Stomach smooth muscle (tissue), 2 donors: ENCODE measurements around the gene CNTROB.

Source experiments
- H3K27ac ChIP-seq: one replicate; pipeline ENCODE4 v1.7.0; 2013; ENCODE audit warnings: mild to moderate bottlenecking, low read length, inconsistent platforms
- H3K27me3 ChIP-seq, 2 donors: one replicate each; pipeline ENCODE4 v1.7.0; 2013; ENCODE audit warnings: low read length in 2 of 2; ENCODE audit not compliant: insufficient read depth in 2 of 2, control insufficient read depth in 1 of 2
- H3K36me3 ChIP-seq, 2 donors: one replicate each; pipeline ENCODE4 v1.7.0; 2013; ENCODE audit warnings: low read length in 2 of 2; ENCODE audit not compliant: control insufficient read depth in 2 of 2, insufficient read depth in 2 of 2
- H3K4me1 ChIP-seq: one replicate; pipeline ENCODE4 v1.7.0; 2013; ENCODE audit warnings: low read length; ENCODE audit not compliant: control insufficient read depth, insufficient read depth
- H3K4me3 ChIP-seq, 2 donors: one replicate each; pipeline ENCODE4 v1.7.0; 2013; ENCODE audit warnings: low read length in 2 of 2
- H3K9ac ChIP-seq, 2 donors: one replicate each; pipeline ENCODE4 v1.7.0; 2013; ENCODE audit warnings: low read length in 2 of 2, mild to moderate bottlenecking in 1 of 2
- H3K9me3 ChIP-seq, 2 donors: one replicate each; pipeline ENCODE4 v1.7.0; 2013; ENCODE audit warnings: low read length in 2 of 2; ENCODE audit not compliant: control insufficient read depth in 2 of 2
- donor health status: healthy.
- donor health status: Pancreatic carcinoma.

CNTROB gene, protein sequence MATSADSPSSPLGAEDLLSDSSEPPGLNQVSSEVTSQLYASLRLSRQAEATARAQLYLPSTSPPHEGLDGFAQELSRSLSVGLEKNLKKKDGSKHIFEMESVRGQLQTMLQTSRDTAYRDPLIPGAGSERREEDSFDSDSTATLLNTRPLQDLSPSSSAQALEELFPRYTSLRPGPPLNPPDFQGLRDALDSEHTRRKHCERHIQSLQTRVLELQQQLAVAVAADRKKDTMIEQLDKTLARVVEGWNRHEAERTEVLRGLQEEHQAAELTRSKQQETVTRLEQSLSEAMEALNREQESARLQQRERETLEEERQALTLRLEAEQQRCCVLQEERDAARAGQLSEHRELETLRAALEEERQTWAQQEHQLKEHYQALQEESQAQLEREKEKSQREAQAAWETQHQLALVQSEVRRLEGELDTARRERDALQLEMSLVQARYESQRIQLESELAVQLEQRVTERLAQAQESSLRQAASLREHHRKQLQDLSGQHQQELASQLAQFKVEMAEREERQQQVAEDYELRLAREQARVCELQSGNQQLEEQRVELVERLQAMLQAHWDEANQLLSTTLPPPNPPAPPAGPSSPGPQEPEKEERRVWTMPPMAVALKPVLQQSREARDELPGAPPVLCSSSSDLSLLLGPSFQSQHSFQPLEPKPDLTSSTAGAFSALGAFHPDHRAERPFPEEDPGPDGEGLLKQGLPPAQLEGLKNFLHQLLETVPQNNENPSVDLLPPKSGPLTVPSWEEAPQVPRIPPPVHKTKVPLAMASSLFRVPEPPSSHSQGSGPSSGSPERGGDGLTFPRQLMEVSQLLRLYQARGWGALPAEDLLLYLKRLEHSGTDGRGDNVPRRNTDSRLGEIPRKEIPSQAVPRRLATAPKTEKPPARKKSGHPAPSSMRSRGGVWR

GRCh38 chr17:7931709-7932482, at the start of gene CNTROB, which contains the start of gene TRAPPC1:
Gene CNTROB (plus strand): TSS chr17:7932206. CDS start chr17:7933080, 874 bp downstream.
Gene TRAPPC1 (minus strand): TSS chr17:7931946. CDS start chr17:7931829, 117 bp downstream.
- Histone ChIP-seq H3K4me1 (peaks cover 30% of the 10 kb centered on the region), H3K9me3 (no peaks in the 10 kb centered on the region), H3K9ac (peak within 1 kb of the TSS; percentile 68 to 89), H3K27ac (peak within 1 kb of the TSS; percentile 77), H3K36me3 (peaks cover 10 to 11% of the 10 kb centered on the region in 2 donors), H3K4me3 (peak within 1 kb of the TSS; percentile 85 to 99), H3K27me3 (peaks cover 2 to 15% of the 10 kb centered on the region in 2 donors)

DNA sequence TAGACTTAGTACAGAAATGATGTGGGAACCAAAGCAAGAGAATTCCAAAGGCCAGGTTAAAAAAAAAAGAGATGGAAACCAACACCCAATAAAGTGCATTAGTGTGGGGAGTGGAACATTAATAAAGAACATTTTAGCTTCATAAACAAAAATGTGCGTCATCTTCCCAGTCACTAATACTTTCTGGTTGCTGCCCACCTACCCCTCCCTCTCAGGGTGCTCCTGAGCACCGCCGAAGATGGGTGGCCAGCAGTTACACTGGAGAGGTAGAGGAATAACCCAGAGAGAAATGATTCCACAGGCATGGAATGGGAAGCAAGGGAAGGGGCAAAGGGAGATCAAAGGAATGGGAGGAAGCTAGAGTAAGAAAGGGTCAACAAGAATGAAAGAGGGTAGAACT, 49.4 kb upstream of the CNTROB start:
- Histone ChIP-seq H3K27me3 (no peaks in the 10 kb centered on the region), H3K4me3 (peak overlapping the region in 1 of 2 donors; percentile 31), H3K36me3 (no peaks in the 10 kb centered on the region), H3K9ac (no peak overlapping the region), H3K27ac (no peak overlapping the region), H3K4me1 (peaks cover 22% of the 10 kb centered on the region), H3K9me3 (no peaks in the 10 kb centered on the region)

DNA sequence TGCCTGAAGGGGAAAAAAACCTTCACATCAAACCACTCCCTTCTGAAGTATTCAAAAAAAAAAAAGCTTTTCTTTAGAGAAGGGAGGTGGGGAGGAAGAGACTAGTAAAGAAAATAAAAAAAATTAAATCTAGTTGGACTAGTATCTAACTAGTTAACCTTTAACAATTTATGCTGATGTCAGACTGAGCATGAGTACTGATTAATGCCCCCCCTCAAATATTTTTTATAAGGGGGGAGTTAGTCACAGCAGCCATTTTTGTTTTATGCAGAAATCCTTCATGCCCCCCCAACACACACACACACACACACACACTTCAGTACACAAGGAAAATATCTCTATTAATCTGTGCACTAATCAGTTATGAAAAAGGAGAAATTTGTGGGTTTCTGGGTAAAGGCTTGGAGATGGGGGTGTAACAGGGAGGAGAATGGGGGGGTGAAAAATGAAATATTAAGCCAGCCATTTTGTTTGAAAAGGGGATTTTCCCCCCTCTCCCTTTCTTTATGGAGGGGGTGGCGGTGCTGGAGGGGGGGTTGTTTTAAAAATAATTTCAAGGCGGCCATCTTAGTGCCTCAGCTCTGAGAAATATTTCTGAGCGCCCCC, 48.1 kb upstream of the CNTROB start:
- Histone ChIP-seq H3K36me3 (no peaks in the 10 kb centered on the region), H3K27ac (no peak overlapping the region), H3K4me3 (no peak overlapping the region), H3K9ac (no peak overlapping the region), H3K27me3 (no peaks in the 10 kb centered on the region), H3K9me3 (no peaks in the 10 kb centered on the region), H3K4me1 (peaks cover 34% of the 10 kb centered on the region)

GRCh38 chr17:7884581-7885366, 47.2 kb upstream of the CNTROB start:
- Histone ChIP-seq H3K9ac (no peak overlapping the region), H3K9me3 (no peaks in the 10 kb centered on the region), H3K4me3 (peak overlapping the region; percentile 76 to 85), H3K36me3 (no peaks in the 10 kb centered on the region), H3K27ac (no peak overlapping the region), H3K27me3 (no peaks in the 10 kb centered on the region), H3K4me1 (peaks cover 43% of the 10 kb centered on the region)

GRCh38 chr17:7885367-7886226, 46.4 kb upstream of the CNTROB start:
- Histone ChIP-seq H3K27ac (peak overlapping the region; percentile 87), H3K36me3 (no peaks in the 10 kb centered on the region), H3K4me1 (peaks cover 48% of the 10 kb centered on the region), H3K9ac (peak overlapping the region; percentile 47 to 64), H3K27me3 (no peaks in the 10 kb centered on the region), H3K4me3 (peak overlapping the region; percentile 76 to 85), H3K9me3 (no peaks in the 10 kb centered on the region)

- no peaks in the 10 kb centered on the region for H3K9me3 ChIP-seq
- peak overlapping the region; percentile 51 to 64 for H3K9ac ChIP-seq
- H3K36me3 ChIP-seq, result peaks cover 6 to 7% of the 10 kb centered on the region in 2 donors
- H3K27ac ChIP-seq, result peak overlapping the region; percentile 87
- H3K27me3 ChIP-seq, result no peaks in the 10 kb centered on the region
- peaks cover 48% of the 10 kb centered on the region for H3K4me1 ChIP-seq
- H3K4me3 ChIP-seq, result peak overlapping the region; percentile 76 to 85
Observed at GRCh38 chr17:7886227-7887037, 45.6 kb upstream of the CNTROB start.

GRCh38 chr17:7887038-7887481, 44.9 kb upstream of the CNTROB start:
- peak overlapping the region; percentile 51 to 64 for H3K9ac ChIP-seq
- H3K27ac ChIP-seq, result peak overlapping the region; percentile 87
- peaks cover 48% of the 10 kb centered on the region for H3K4me1 ChIP-seq
- no peaks in the 10 kb centered on the region for H3K9me3 ChIP-seq
- H3K36me3 ChIP-seq, result peaks cover 9% of the 10 kb centered on the region in 2 donors
- H3K27me3 ChIP-seq, result no peaks in the 10 kb centered on the region
- peak overlapping the region; percentile 76 to 85 for H3K4me3 ChIP-seq

GRCh38 chr17:7887482-7888183, 44.4 kb upstream of the CNTROB start:
- Histone ChIP-seq H3K27me3 (no peaks in the 10 kb centered on the region), H3K9me3 (no peaks in the 10 kb centered on the region), H3K9ac (peak overlapping the region; percentile 52 to 64), H3K36me3 (peaks cover 9 to 10% of the 10 kb centered on the region in 2 donors), H3K4me1 (peaks cover 48% of the 10 kb centered on the region), H3K27ac (peak overlapping the region; percentile 87), H3K4me3 (peak overlapping the region; percentile 76 to 85)
